ENCODE results near the gene MORN1.

DNA sequence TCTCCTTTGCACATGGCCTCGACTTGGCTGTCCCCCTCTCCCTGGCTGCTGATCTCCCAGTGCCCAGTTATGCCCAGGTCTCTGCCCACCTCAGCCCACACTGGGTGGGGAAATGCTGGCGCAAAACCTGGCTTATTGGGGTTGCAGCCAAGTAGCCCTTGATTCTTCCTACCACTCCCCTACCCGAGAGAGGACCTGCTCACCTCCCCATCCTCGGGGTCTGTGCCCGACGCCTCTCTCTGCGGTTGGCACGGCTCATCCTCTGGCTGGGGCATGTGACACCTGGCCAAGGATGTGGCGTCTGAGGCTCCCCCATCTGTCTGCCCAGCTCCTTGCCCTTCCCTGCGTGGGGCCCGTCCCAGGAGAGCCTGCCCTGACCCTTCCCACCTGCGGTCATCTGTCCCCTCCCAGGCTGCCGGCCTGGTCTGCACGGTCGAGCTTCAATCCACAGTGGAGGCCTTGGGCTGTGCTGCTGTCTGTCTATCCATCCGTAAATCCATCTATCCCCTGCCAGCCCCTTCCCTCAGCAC is 27.5 kb upstream of the MORN1 start:
- TF ChIP-seq POLR2A (IDR thresholded peaks at IDR 0.05) (no peak), CTCF (IDR thresholded peaks at IDR 0.05) (no peak)

Measured in uterus (tissue), 2 donors.